Karpas-422 (cell line): Measurements from ENCODE around the gene NXF1. TPM values are rescaled to one million over a fixed set of nuclear protein-coding genes. Genes with fewer than 3 reads are reported as not detected.
A peak's percentile ranks its signal among the peaks of the same experiment; 100 is the strongest.

Experiments
- DNase-seq: peaks from one replicate; pipeline ENCODE4 v3.0.0-alpha.2; 2015
- H2AFZ ChIP-seq: fragments of 200-600 bp; sonication (generic); 2 replicates; pipeline ENCODE4 v1.6.1; 2014; ENCODE audit warnings: antibody characterized with exemption, low read length, mixed read lengths
- H3K27ac ChIP-seq: fragments of 200-600 bp; sonication (generic); 2 replicates; pipeline ENCODE4 v1.5.1; 2014; ENCODE audit warnings: mild to moderate bottlenecking, low read length, moderate library complexity
- H3K27me3 ChIP-seq: fragments of 200-600 bp; sonication (generic); 2 replicates; pipeline ENCODE4 v1.6.1; 2014; ENCODE audit warnings: low read length, mixed read lengths
- H3K36me3 ChIP-seq: fragments of 200-600 bp; sonication (generic); 2 replicates; pipeline ENCODE4 v1.6.1; 2014; ENCODE audit warnings: low read length, mixed read lengths; ENCODE audit not compliant: insufficient read depth
- H3K4me1 ChIP-seq: fragments of 200-600 bp; sonication (generic); 2 replicates; pipeline ENCODE4 v1.6.1; 2014; ENCODE audit warnings: mild to moderate bottlenecking, low read length, mixed read lengths
- H3K4me2 ChIP-seq: fragments of 200-600 bp; sonication (generic); 2 replicates; pipeline ENCODE4 v1.6.1; 2014; ENCODE audit warnings: low read length, low read depth, mild to moderate bottlenecking; ENCODE audit not compliant: poor library complexity, severe bottlenecking
- H3K4me3 ChIP-seq: fragments of 200-600 bp; sonication (generic); 2 replicates; pipeline ENCODE4 v1.5.1; 2014; ENCODE audit warnings: mild to moderate bottlenecking, antibody characterized with exemption, low read length, mixed read lengths
- H3K79me2 ChIP-seq: fragments of 200-600 bp; sonication (generic); 2 replicates; pipeline ENCODE4 v1.6.1; 2014; ENCODE audit warnings: mild to moderate bottlenecking, low read length, mixed read lengths
- H3K9ac ChIP-seq: fragments of 200-600 bp; sonication (generic); 2 replicates; pipeline ENCODE4 v1.6.0; 2014; ENCODE audit warnings: low read length
- H3K9me2 ChIP-seq: fragments of 200-600 bp; sonication (generic), shearing (Covaris generic); replicated peaks from 2 replicates; pipeline ENCODE4 v1.6.0; 2014; ENCODE audit warnings: mild to moderate bottlenecking, low read length, moderate library complexity; ENCODE audit not compliant: insufficient read depth
- H3K9me3 ChIP-seq: fragments of 300-700, 200-600 bp; sonication (generic); 2 replicates; pipeline ENCODE4 v1.6.1; 2014; ENCODE audit warnings: low read length, mixed read lengths
- H4K20me1 ChIP-seq: fragments of 200-600 bp; sonication (generic); 2 replicates; pipeline ENCODE4 v1.6.1; 2014; ENCODE audit warnings: mild to moderate bottlenecking, antibody characterized with exemption, low read length, low read depth; ENCODE audit not compliant: insufficient read depth
- total RNA-seq: library from RNA; depleted of rRNA; stranded (reverse); fragments of >200 nt; shearing (Covaris generic); gene quantifications from 2 replicates; pipeline ENCODE4 v1.2.3, GENCODE V29; 2014; ENCODE audit warnings: low replicate concordance; rRNA removed

NXF1 gene
- total RNA-seq, result 37.5 and 41.1 TPM in 2 replicates

GRCh38 chr11:62805076-62805892, at the start of gene NXF1:
Gene NXF1, minus strand, starts transcription at chr11:62805440. Its CDS starts 84 bp downstream, at chr11:62805356.
- Histone ChIP-seq H3K9me3 (no peaks in the 10 kb centered on the region), H3K4me1 (peaks cover 33% of the 10 kb centered on the region), H3K27me3 (no peaks in the 10 kb centered on the region), H3K4me3 (peak within 1 kb of the TSS; percentile 95), H3K27ac (peak within 1 kb of the TSS; percentile 82), H2AFZ (peak within 1 kb of the TSS; percentile 79), H3K36me3 (peaks cover 23% of the 10 kb centered on the region; the same call in 1 of the 2 replicates), H3K4me2 (peak within 1 kb of the TSS; percentile 96), H3K9ac (peak within 1 kb of the TSS; percentile 90), H3K79me2 (peaks cover 19% of the 10 kb centered on the region), H3K9me2 (no peaks in the 10 kb centered on the region), H4K20me1 (peaks cover 16% of the 10 kb centered on the region)
- DNase-seq, result peak; percentile 98

GRCh38 chr11:62854013-62854824, 49.0 kb upstream of the NXF1 start:
- H3K9me3 ChIP-seq, result no peaks in the 10 kb centered on the region
- peak overlapping the region; percentile 85 for H3K27ac ChIP-seq
- H4K20me1 ChIP-seq, result peaks cover 30% of the 10 kb centered on the region
- no peaks in the 10 kb centered on the region for H3K27me3 ChIP-seq
- DNase-seq, result no peak
- H3K4me3 ChIP-seq, result peak overlapping the region; percentile 88
- peaks cover 51% of the 10 kb centered on the region for H3K4me1 ChIP-seq
- peaks cover 48% of the 10 kb centered on the region for H3K79me2 ChIP-seq
- H3K9me2 ChIP-seq, result no peaks in the 10 kb centered on the region
- H3K9ac ChIP-seq, result peak overlapping the region; percentile 96
- H3K4me2 ChIP-seq, result peak overlapping the region; percentile 97
- H2AFZ ChIP-seq, result no peak overlapping the region
- peaks cover 38% of the 10 kb centered on the region for H3K36me3 ChIP-seq

GRCh38 chr11:62853279-62853965, 48.2 kb upstream of the NXF1 start:
- H3K4me2 ChIP-seq, result peak overlapping the region; percentile 97
- peaks cover 47% of the 10 kb centered on the region for H3K79me2 ChIP-seq
- H3K27me3 ChIP-seq, result no peaks in the 10 kb centered on the region
- no peak overlapping the region for H2AFZ ChIP-seq
- peak; percentile 46 for DNase-seq
- H3K9me2 ChIP-seq, result no peaks in the 10 kb centered on the region
- H3K27ac ChIP-seq, result peak overlapping the region; percentile 85; the same call in 1 of the 2 replicates
- H4K20me1 ChIP-seq, result peaks cover 30% of the 10 kb centered on the region
- H3K9me3 ChIP-seq, result no peaks in the 10 kb centered on the region
- peak overlapping the region; percentile 96; the same call in 1 of the 2 replicates for H3K9ac ChIP-seq
- peaks cover 38% of the 10 kb centered on the region for H3K36me3 ChIP-seq
- peak overlapping the region; percentile 88 for H3K4me3 ChIP-seq
- H3K4me1 ChIP-seq, result peaks cover 51% of the 10 kb centered on the region

DNA sequence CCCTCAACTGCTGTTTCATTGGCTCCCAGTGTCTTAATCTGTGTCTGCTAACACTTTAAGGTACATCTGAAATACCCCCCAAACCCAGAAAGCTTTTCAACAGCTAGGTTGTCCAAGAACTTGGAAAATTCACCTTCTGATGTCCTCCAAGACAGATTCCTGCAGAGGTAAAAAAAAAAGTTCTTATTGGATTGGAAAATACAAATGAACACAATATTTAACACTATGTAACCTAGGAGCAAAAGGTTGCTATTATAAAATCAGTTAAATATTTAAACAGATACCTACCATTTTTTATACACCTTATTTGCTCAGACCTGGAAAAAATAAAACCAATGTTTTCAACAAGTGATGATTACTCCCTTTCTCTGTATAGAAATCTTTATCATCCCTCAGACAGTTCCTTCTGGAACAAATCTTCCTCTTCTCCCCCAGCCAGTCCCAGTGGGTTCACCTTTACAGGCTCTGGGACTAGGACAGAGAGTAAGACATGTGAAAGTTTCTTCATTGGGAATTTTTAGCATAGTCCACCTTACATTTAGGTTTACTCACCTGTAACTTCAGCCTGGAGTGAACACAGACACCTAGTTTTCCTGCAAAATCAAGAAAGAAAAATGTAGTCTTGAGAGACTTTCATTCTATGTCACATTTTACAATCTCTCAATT, 47.4 kb upstream of the NXF1 start:
- Histone ChIP-seq H3K9me2 (no peaks in the 10 kb centered on the region), H3K9me3 (no peaks in the 10 kb centered on the region), H3K27ac (no peak overlapping the region), H3K27me3 (no peaks in the 10 kb centered on the region), H3K4me1 (peaks cover 43% of the 10 kb centered on the region), H2AFZ (no peak overlapping the region), H3K36me3 (peaks cover 38% of the 10 kb centered on the region), H3K79me2 (peaks cover 39% of the 10 kb centered on the region), H4K20me1 (peaks cover 30% of the 10 kb centered on the region), H3K4me2 (peak overlapping the region; percentile 97), H3K4me3 (no peak overlapping the region), H3K9ac (no peak overlapping the region)
- DNase-seq, result peak; percentile 45

DNA sequence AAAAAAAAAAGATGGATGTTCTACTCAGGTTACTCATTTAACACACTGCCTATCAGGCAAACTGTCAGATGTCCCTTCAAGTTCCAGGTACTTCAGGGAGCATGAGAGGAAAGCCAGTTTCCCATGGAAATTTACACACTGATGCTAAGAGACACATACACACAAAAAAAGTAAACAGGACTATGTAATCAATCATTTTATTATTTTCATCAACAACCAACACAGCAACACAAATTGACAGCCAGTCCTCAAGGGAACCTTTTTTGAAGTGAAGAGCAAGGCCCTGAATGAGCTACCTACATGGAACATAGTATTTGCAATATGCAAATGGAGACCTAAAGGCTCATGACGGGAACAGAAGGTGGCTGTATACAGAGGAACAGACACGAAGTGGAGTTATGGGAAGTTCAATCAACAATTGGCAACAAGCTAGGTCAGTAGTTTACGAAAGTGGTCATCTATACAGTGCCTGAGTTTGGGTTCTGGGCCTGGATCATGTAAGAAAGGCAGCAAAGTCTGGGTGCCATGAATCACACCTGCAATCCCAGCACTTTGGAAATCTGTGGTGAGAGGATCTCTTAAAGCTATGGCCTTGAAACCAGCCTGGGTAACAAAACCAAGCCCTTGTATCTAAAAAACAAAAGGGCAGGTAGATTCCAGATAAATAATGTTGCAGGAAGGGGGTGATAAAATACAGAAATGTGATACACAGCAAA, 46.7 kb upstream of the NXF1 start:
- no peak overlapping the region for H3K9ac ChIP-seq

GRCh38 chr11:62850911-62851806, 45.9 kb upstream of the NXF1 start:
- Histone ChIP-seq H3K36me3 (peaks cover 38% of the 10 kb centered on the region), H3K4me3 (no peak overlapping the region), H3K9me2 (no peaks in the 10 kb centered on the region), H3K9ac (no peak overlapping the region), H3K27me3 (no peaks in the 10 kb centered on the region), H3K27ac (no peak overlapping the region), H3K9me3 (no peaks in the 10 kb centered on the region), H4K20me1 (peaks cover 30% of the 10 kb centered on the region), H2AFZ (no peak overlapping the region), H3K79me2 (peaks cover 24% of the 10 kb centered on the region), H3K4me2 (no peak overlapping the region), H3K4me1 (peaks cover 33% of the 10 kb centered on the region)
- peak; percentile 75 for DNase-seq

More for the DNA sequence above, 46.7 kb upstream of the NXF1 start:
- Histone ChIP-seq H3K9me2 (no peaks in the 10 kb centered on the region), H3K4me3 (no peak overlapping the region), H2AFZ (no peak overlapping the region), H3K27me3 (no peaks in the 10 kb centered on the region), H3K4me1 (peaks cover 36% of the 10 kb centered on the region), H3K4me2 (no peak overlapping the region), H3K27ac (no peak overlapping the region), H4K20me1 (peaks cover 30% of the 10 kb centered on the region), H3K36me3 (peaks cover 38% of the 10 kb centered on the region), H3K9me3 (no peaks in the 10 kb centered on the region), H3K79me2 (peaks cover 32% of the 10 kb centered on the region)
- DNase-seq, result peak; percentile 69
